ENCODE results near the gene RETREG1. TPM values are rescaled to one million over a fixed set of nuclear protein-coding genes. Genes with fewer than 3 reads are reported as not detected.

RETREG1 gene
- total and polyA plus RNA-seq, 2 of the 13 experiments (the other 11 are each of a cell fraction or from before 2014, with no cell fraction given): 0.07 TPM; not detected in 1

GRCh38 chr5:16483361-16483760, 133.4 kb downstream of the RETREG1 start:
- Histone ChIP-seq H3K27ac (ENCODE audit: extremely low read length, insufficient read depth, low read length) (no peak overlapping the region), H3K4me1 (ENCODE audit: insufficient read depth, low read length) (no peaks in the 10 kb centered on the region), H3K79me2 (ENCODE audit: insufficient read depth, low read length) (no peaks in the 10 kb centered on the region), H2AFZ (ENCODE audit: low read length) (no peak overlapping the region), H3K4me3 (replicated peaks in 1 of 3; ENCODE audit: insufficient read depth in 1 of 3, low read depth in 2 of 3, low read length in 3 of 3) (no peak overlapping the region), H4K20me1 (ENCODE audit: insufficient read depth, low read length) (no peaks in the 10 kb centered on the region), H3K4me2 (ENCODE audit: low read depth, low read length) (no peak overlapping the region), H3K36me3 (replicated peaks in 1 of 2; ENCODE audit: control insufficient read depth in 1 of 2, insufficient read depth in 2 of 2, low read length in 2 of 2) (no peaks in the 10 kb centered on the region), H3K9ac (ENCODE audit: insufficient read depth, low read depth, low read length) (no peak overlapping the region), H3K9me3 (ENCODE audit: low read length) (no peaks in the 10 kb centered on the region), H3K27me3 (ENCODE audit: control insufficient read depth in 1 of 2, insufficient read depth in 2 of 2, low read length in 2 of 2) (no peaks in the 10 kb centered on the region; a peak in 1 of 5 replicates)
- ChIA-PET CTCF (ENCODE audit: low intra/inter-chr PET ratio, low total read pairs) (no interaction called here), POLR2A (no interaction called here)
- no TSS peak for BruUV-seq (replicated peaks)
- in situ Hi-C loops (cut with HindIII; ENCODE audit: extremely low pct_ligation_motif_present, low pct_unique_long_range_greater_than_20kb) (loop anchor here (10.0 kb wide), 1 partner anchor 181 kb away; no protein-coding TSS in a partner anchor), intact Hi-C loops (cut with micrococcal nuclease; ENCODE audit: unreplicated experiment) (no loop called here)
- FAIRE-seq: no peak
- no peak for ATAC-seq
- no peak for TF ChIP-seq ISX (CRISPR knock-in tag; conservative IDR thresholded peaks at IDR 0.05)
- TF ChIP-seq ZNF382 (CRISPR knock-in tag; IDR thresholded peaks at IDR 0.05; ENCODE audit: borderline replicate concordance): no peak
- no peak for TF ChIP-seq MZF1 (CRISPR knock-in tag; IDR thresholded peaks at IDR 0.05; ENCODE audit: borderline replicate concordance)
- TF ChIP-seq ZFP90 (CRISPR knock-in tag; IDR thresholded peaks at IDR 0.05; ENCODE audit: borderline replicate concordance): no peak
- no peak for TF ChIP-seq KMT2A (CRISPR knock-in tag; IDR thresholded peaks at IDR 0.05)
- TF ChIP-seq ETV6 (CRISPR knock-in tag; conservative IDR thresholded peaks at IDR 0.05): no peak
- TF ChIP-seq NFYB (CRISPR knock-in tag; IDR thresholded peaks at IDR 0.05): no peak
- TF ChIP-seq ZNF383 (CRISPR knock-in tag; IDR thresholded peaks at IDR 0.05; ENCODE audit: borderline replicate concordance): no peak
- TF ChIP-seq DDIT3 (CRISPR knock-in tag; IDR thresholded peaks at IDR 0.05): no peak
- no peak for TF ChIP-seq MLLT10 (CRISPR knock-in tag; IDR thresholded peaks at IDR 0.05)
- no peak for DNase-seq (ENCODE audit: low spot score)

GRCh38 chr5:16482891-16483290, 133.9 kb downstream of the RETREG1 start:
- intact Hi-C loops (cut with micrococcal nuclease; ENCODE audit: unreplicated experiment) (no loop called here), in situ Hi-C loops (cut with HindIII; ENCODE audit: extremely low pct_ligation_motif_present, low pct_unique_long_range_greater_than_20kb) (loop anchor here (10.0 kb wide), 1 partner anchor 182 kb away; no protein-coding TSS in a partner anchor)
- Histone ChIP-seq H3K79me2 (ENCODE audit: insufficient read depth, low read length) (no peaks in the 10 kb centered on the region), H3K27me3 (ENCODE audit: control insufficient read depth in 1 of 2, insufficient read depth in 2 of 2, low read length in 2 of 2) (no peaks in the 10 kb centered on the region; a peak in 1 of 5 replicates), H4K20me1 (ENCODE audit: insufficient read depth, low read length) (no peaks in the 10 kb centered on the region), H3K4me1 (ENCODE audit: insufficient read depth, low read length) (no peaks in the 10 kb centered on the region), H3K4me3 (replicated peaks in 1 of 3; ENCODE audit: insufficient read depth in 1 of 3, low read depth in 2 of 3, low read length in 3 of 3) (no peak overlapping the region), H3K9me3 (ENCODE audit: low read length) (no peaks in the 10 kb centered on the region), H3K9ac (ENCODE audit: insufficient read depth, low read depth, low read length) (no peak overlapping the region), H3K27ac (ENCODE audit: extremely low read length, insufficient read depth, low read length) (no peak overlapping the region), H3K36me3 (replicated peaks in 1 of 2; ENCODE audit: control insufficient read depth in 1 of 2, insufficient read depth in 2 of 2, low read length in 2 of 2) (no peaks in the 10 kb centered on the region), H3K4me2 (ENCODE audit: low read depth, low read length) (no peak overlapping the region), H2AFZ (ENCODE audit: low read length) (no peak overlapping the region)
- ATAC-seq (no peak), DNase-seq (ENCODE audit: low spot score) (no peak), FAIRE-seq (no peak)
- CTCF ChIA-PET (ENCODE audit: low intra/inter-chr PET ratio, low total read pairs): no interaction called here
- POLR2A ChIA-PET: no interaction called here
- WGBS (ENCODE audit: low lambda C conversion rate): 12% methylated on average over 2 of the region's 2 CpGs
- no TSS peak for BruUV-seq (replicated peaks)
- TF ChIP-seq ZFP36L1 (CRISPR knock-in tag; IDR thresholded peaks at IDR 0.05): no peak
- TF ChIP-seq ZNF224 (CRISPR knock-in tag; IDR thresholded peaks at IDR 0.05): no peak
- TF ChIP-seq MZF1 (CRISPR knock-in tag; IDR thresholded peaks at IDR 0.05; ENCODE audit: borderline replicate concordance): no peak
- TF ChIP-seq ZNF530 (CRISPR knock-in tag; IDR thresholded peaks at IDR 0.05; ENCODE audit: low read depth): no peak
- TF ChIP-seq THAP7 (CRISPR knock-in tag; IDR thresholded peaks at IDR 0.05): no peak
- TF ChIP-seq ZNF672 (CRISPR knock-in tag; IDR thresholded peaks at IDR 0.05): no peak
- no peak for TF ChIP-seq SPEN (CRISPR knock-in tag; IDR thresholded peaks at IDR 0.05; ENCODE audit: low read depth)
- no peak for TF ChIP-seq MAFF (IDR thresholded peaks at IDR 0.05; ENCODE audit: low read depth, low read length)
- TF ChIP-seq CENPBD1 (CRISPR knock-in tag; IDR thresholded peaks at IDR 0.05; ENCODE audit: borderline replicate concordance, low read depth): no peak
- no peak for TF ChIP-seq BRCA1 (CRISPR knock-in tag; IDR thresholded peaks at IDR 0.05)

All from HepG2 (cell line).